Sigmoid colon (tissue), 7 donors: ENCODE data around the gene MORN4. TPM values are rescaled to one million over a fixed set of nuclear protein-coding genes. Genes with fewer than 3 reads are reported as not detected.

Source experiments
- DNase-seq: peaks from one replicate; pipeline ENCODE4 v3.0.0-alpha.2; 2019
- H3K27ac ChIP-seq, 4 donors: fragments of 200-600 bp; sonication (generic); one replicate each; pipeline ENCODE4 v1.5.1; 2016 to 2019; ENCODE audit warnings: mild to moderate bottlenecking in 1 of 4
- H3K27me3 ChIP-seq, 3 donors: fragments of 200-600 bp; sonication (generic); one replicate each; pipeline ENCODE4 v1.5.1; 2019; ENCODE audit warnings: mild to moderate bottlenecking in 1 of 3
- H3K36me3 ChIP-seq, 4 donors: fragments of 200-600 bp; sonication (generic); one replicate each; pipeline ENCODE4 v1.5.1; 2016 to 2019
- H3K4me1 ChIP-seq, 4 donors: fragments of 200-600 bp; sonication (generic); one replicate each; pipeline ENCODE4 v1.5.1; 2017 to 2019
- H3K4me3 ChIP-seq, 4 donors: fragments of 200-600 bp; sonication (generic); one replicate each; pipeline ENCODE4 v1.5.1; 2017 to 2019; ENCODE audit warnings: mild to moderate bottlenecking in 2 of 4, moderate library complexity in 1 of 4
- H3K9me3 ChIP-seq, 4 donors: fragments of 200-600 bp in 3 of 4; sonication (generic) in 3 of 4; one replicate each; pipeline versions ENCODE4 v1.5.1 to v1.6.1; 2013 to 2019
- EP300 ChIP-seq, 4 donors: sonication (generic); formaldehyde crosslinking; IDR thresholded peaks; one replicate each; pipeline ENCODE4 v1.6.1; 2017; ENCODE audit warnings: antibody characterized with exemption in 4 of 4
- POLR2A ChIP-seq, 2 donors: fragments of 450-650 bp; IDR thresholded peaks; one replicate each; pipeline ENCODE4 v1.6.1; 2016; ENCODE audit warnings: antibody characterized with exemption in 2 of 2, mild to moderate bottlenecking in 2 of 2, moderate library complexity in 2 of 2
- POLR2AphosphoS5 ChIP-seq, 4 donors: sonication (generic); formaldehyde crosslinking; IDR thresholded peaks; one replicate each; pipeline ENCODE4 v1.6.1; 2017; ENCODE audit warnings: antibody characterized with exemption in 4 of 4
- WGBS, 2 donors: extraction: QIAGEN DNeasy Blood & Tissue Kit; methylation state at CpG; one replicate each; pipeline ENCODE4 v1.1.7; 2013; 5-methylcytosine and 5-hydroxymethylcytosine counted together
- intact Hi-C: fragments of 100-400 bp; cut with DNase I; formaldehyde crosslinking; loops from one replicate; pipeline ENCODE4 v1.15.1; 2023
- polyA plus RNA-seq, 3 donors: library from polyadenylated mRNA; stranded (reverse); fragments of 200-250 nt; gene quantifications; one replicate each; pipeline ENCODE4 v1.2.3, GENCODE V29; 2013
- total RNA-seq, 4 donors: library from RNA; depleted of rRNA; stranded (reverse); fragments of >200 nt; gene quantifications; one replicate each; pipeline ENCODE4 v1.1.0, GENCODE V29; 2016
- TF ChIP-seq, protein P1 (sequence below), 4 experiments: fragments of 450-650 bp in 3 of 4; fragments of 200-600 bp in 1 of 4; IDR thresholded peaks; one replicate each; pipeline ENCODE4 v1.5.1; 2016 to 2019; ENCODE audit warnings: antibody characterized with exemption in 4 of 4, mild to moderate bottlenecking in 3 of 4, moderate library complexity in 2 of 4
- donor health status: healthy with polysubstance abuse.
- donor health status: Bipolar disorder and iron deficiency.
- donor health status: healthy.

The MORN4 gene
- total and polyA plus RNA-seq, 7 donors = 0.83 to 23.4 (median 2.5) TPM

GRCh38 chr10:97575127-97575668 lies 58.1 kb downstream of the MORN4 start:
- 76 to 88% methylated on average over 6 of the region's 6 CpGs for WGBS, 2 donors
- TF ChIP-seq EP300 (IDR thresholded peaks at IDR 0.05) = no peak
- TF ChIP-seq POLR2A (IDR thresholded peaks at IDR 0.05) = no peak
- intact Hi-C loops = no loop called here
- H3K4me1 ChIP-seq = peaks cover 0 to 30% (median 22%) of the 10 kb centered on the region in 4 donors
- peak overlapping the region; percentile 33 to 82 (median 66) for H3K27ac ChIP-seq
- H3K27me3 ChIP-seq = no peaks in the 10 kb centered on the region
- peaks cover 0 to 9% (median 3%) of the 10 kb centered on the region in 4 donors for H3K36me3 ChIP-seq
- H3K4me3 ChIP-seq = no peak overlapping the region
- no peaks in the 10 kb centered on the region for H3K9me3 ChIP-seq
- no peak for DNase-seq

DNA sequence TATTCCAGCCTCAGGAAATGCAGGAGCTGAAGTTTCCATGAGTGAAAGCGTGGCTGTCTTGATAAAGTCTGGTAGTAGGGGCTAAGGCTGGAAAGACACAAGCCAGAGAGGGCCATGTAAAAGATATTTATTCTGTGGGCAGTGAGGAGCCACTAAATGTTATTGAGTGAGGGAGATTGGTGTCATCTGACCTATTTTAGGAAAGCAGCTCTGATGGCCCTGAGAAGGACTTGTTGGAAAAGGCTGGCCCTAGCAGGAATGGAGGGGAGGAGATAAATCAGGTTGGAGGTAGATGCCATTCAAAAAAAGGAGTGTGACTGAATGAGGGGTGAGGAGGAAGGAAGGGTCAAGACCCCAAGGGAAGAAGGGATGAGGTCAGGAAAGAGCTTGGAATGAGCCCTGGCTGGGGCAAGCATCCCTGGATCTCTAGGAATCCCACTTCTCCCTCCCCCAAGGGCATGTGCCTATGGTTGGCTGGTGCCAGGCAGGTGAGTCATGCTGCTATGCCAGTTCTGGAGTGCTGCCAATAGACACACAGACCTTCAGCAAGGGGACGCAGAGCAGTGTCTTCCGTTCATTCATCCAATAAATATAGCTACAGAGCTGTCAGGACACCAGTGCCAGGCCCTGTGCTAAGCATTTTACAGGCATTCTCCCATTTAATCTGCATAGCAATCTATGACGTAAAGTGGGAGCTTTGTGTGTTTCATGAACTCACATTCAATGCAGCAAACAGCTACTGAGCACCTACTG lies 58.8 kb downstream of the MORN4 start:
- whole genome bisulfite sequencing, 2 donors = 38 to 62% methylated on average over 4 of the region's 4 CpGs
- no peak for DNase-seq

GRCh38 chr10:97573672-97574071 lies 59.6 kb downstream of the MORN4 start:
- TF ChIP-seq POLR2AphosphoS5 (IDR thresholded peaks at IDR 0.05) (no peak), POLR2A (IDR thresholded peaks at IDR 0.05) (no peak), EP300 (IDR thresholded peaks at IDR 0.05) (no peak)
- TF ChIP-seq, protein P1, sequence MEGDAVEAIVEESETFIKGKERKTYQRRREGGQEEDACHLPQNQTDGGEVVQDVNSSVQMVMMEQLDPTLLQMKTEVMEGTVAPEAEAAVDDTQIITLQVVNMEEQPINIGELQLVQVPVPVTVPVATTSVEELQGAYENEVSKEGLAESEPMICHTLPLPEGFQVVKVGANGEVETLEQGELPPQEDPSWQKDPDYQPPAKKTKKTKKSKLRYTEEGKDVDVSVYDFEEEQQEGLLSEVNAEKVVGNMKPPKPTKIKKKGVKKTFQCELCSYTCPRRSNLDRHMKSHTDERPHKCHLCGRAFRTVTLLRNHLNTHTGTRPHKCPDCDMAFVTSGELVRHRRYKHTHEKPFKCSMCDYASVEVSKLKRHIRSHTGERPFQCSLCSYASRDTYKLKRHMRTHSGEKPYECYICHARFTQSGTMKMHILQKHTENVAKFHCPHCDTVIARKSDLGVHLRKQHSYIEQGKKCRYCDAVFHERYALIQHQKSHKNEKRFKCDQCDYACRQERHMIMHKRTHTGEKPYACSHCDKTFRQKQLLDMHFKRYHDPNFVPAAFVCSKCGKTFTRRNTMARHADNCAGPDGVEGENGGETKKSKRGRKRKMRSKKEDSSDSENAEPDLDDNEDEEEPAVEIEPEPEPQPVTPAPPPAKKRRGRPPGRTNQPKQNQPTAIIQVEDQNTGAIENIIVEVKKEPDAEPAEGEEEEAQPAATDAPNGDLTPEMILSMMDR (IDR thresholded peaks at IDR 0.05) = no peak

More for the DNA sequence above, 58.8 kb downstream of the MORN4 start:
- H3K4me3 ChIP-seq = no peak overlapping the region
- peak overlapping the region; percentile 33 to 82 (median 66) for H3K27ac ChIP-seq
- no peaks in the 10 kb centered on the region for H3K9me3 ChIP-seq
- TF ChIP-seq EP300 (IDR thresholded peaks at IDR 0.05) = peak in 1 of 4 donors; percentile 71
- TF ChIP-seq POLR2AphosphoS5 (IDR thresholded peaks at IDR 0.05) = peak in 3 of 4 donors; percentile 31 to 59 (median 54)
- TF ChIP-seq, protein P1 (IDR thresholded peaks at IDR 0.05) = no peak
- TF ChIP-seq POLR2A (IDR thresholded peaks at IDR 0.05) = no peak
- H3K36me3 ChIP-seq = peaks cover 0 to 16% (median 5%) of the 10 kb centered on the region in 4 donors
- H3K27me3 ChIP-seq = no peaks in the 10 kb centered on the region
- H3K4me1 ChIP-seq = peaks cover 0 to 30% (median 22%) of the 10 kb centered on the region in 4 donors
- intact Hi-C loops = no loop called here

DNA sequence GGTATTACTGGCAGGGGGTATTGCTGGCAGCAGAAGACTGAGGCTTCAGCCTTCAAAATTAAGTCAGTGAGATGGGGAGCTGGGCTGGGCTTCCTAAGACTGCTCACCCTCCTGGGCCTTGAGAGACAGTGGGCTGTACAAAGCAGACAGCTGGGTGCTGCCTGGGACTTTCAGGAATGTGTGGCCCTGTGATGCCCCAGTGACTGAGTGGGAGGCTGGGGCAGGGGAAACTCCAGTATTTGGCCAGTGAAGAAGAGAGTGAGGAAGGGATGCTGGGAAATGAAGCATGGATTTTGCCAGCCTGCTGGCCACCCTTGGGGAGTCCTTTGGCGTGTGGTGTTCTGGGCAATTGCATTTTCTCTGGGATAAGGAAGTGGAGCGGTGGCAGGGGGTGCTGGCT lies 60.3 kb downstream of the MORN4 start:
- intact Hi-C loops = loop anchor here (2.0 kb wide), 1 partner anchor 40 kb away; no protein-coding TSS in a partner anchor
- peaks cover 0 to 30% (median 22%) of the 10 kb centered on the region in 4 donors for H3K4me1 ChIP-seq

More at GRCh38 chr10:97573672-97574071, 59.6 kb downstream of the MORN4 start:
- Histone ChIP-seq H3K4me3 (no peak overlapping the region), H3K27me3 (no peaks in the 10 kb centered on the region), H3K4me1 (peaks cover 0 to 30% (median 22%) of the 10 kb centered on the region in 4 donors), H3K27ac (peak overlapping the region in 3 of 4 donors; percentile 63 to 82 (median 70)), H3K9me3 (no peaks in the 10 kb centered on the region), H3K36me3 (peaks cover 0 to 25% (median 5%) of the 10 kb centered on the region in 4 donors)
- 70 to 71% methylated on average over 2 of the region's 2 CpGs for WGBS, 2 donors
- DNase-seq = no peak
- intact Hi-C loops = loop anchor here (2.0 kb wide), 1 partner anchor 39 kb away; no protein-coding TSS in a partner anchor

More for the DNA sequence above, 60.3 kb downstream of the MORN4 start:
- TF ChIP-seq, protein P1 (IDR thresholded peaks at IDR 0.05) = no peak
- TF ChIP-seq POLR2A (IDR thresholded peaks at IDR 0.05) (no peak), EP300 (IDR thresholded peaks at IDR 0.05) (no peak), POLR2AphosphoS5 (IDR thresholded peaks at IDR 0.05) (no peak)
- Histone ChIP-seq H3K4me3 (no peak overlapping the region), H3K9me3 (no peaks in the 10 kb centered on the region), H3K27me3 (no peaks in the 10 kb centered on the region), H3K27ac (peak overlapping the region in 2 of 4 donors; percentile 33 to 82), H3K36me3 (peaks cover 0 to 29% (median 5%) of the 10 kb centered on the region in 4 donors)
- no peak for DNase-seq
- WGBS, 2 donors = 97 to 99% methylated on average over 2 of the region's 2 CpGs
